Smooth muscle cell of the brain vasculature (primary cell): Measurements from ENCODE around the gene TMX1.

Source experiments
- DNase-seq: peaks from one replicate; pipeline ENCODE4 v3.0.0-alpha.2; 2012; ENCODE audit warnings: low read depth, low spot score

TMX1 gene

DNA sequence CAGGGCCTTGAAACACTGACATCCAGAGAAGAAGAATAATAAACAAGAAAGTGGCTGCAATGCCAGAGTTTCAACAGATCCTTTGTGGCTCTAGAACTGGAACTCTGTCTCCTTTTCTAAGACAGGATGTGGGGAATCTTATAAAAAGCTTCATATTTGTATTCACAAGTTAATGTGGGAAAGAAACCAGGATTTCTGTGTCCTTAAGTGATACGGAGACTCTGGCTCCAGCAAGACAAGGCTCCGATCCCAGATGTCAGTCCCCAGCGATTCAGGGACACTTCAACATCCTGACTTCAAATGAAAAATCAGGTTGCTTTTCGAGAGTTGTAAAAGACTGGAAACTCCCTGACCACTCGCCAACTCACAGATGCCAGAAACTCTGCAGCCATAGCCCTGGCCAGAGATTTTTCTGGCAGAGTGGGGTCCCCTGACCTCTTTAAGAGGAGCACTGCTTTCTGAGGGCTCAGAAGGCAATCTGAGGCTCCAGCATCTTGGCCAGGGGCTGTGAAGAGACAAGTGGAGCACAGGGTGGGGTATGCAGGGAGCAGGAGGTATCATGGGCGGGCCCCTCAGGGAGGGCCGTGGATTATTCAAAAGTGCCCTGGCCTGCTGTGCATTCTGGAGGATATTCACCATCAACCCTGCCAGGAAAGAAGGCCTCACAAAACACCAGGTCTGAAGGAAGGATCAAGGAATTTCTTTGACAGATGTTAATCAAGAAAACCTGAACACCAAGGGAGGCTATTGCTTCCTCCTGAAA lies 53.3 kb downstream of the TMX1 start:
- no peak for DNase-seq

DNA sequence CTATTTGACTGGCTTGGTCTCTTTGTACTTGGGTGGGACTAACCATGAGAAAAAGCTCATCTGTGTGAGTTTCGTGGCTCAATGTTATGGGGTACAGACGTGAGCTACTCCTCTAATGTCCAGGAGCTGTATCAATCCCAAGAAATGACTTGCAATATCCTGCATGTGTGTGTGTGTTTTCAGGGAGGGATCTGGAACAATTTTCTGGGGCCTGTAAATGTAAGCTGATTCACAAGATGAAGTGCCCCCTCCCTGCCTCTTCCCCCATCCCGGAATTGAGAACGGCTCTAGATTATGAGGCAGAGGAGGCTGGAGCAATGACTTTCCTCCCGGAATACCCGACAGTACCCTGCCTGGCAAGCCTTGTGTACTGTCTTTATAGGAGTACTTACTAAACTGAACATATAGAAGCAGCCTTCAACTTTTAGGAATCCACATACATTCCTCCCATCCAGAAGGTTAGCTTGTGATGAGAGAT lies 53.9 kb downstream of the TMX1 start:
- DNase-seq = no peak

DNA sequence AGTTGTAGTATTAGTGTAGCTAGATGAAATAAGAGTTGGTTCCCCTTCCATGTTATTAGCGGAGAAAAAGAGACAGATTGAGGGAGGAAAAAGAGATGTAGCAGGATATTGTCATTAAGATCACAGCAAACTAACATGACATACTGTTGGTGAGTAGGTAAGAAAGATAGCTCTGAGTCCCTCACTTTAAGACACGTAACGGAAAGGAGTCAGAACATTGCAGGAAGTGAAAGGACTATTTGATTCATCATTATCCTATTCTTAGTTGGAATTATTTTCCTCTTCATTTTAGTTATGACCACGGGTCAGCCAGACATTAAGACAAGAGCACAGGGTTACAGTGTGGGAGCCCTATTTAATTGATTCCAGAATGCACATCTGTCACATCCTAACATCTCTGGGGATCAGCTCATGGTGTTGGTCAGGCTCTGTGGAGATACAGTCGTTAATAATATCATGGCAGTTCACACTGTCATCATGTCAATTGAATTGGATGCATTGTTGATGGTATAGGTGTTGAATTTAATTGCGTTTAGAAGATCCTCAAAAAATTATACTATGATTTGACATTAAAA lies 55.0 kb downstream of the TMX1 start:
- no peak for DNase-seq

DNA sequence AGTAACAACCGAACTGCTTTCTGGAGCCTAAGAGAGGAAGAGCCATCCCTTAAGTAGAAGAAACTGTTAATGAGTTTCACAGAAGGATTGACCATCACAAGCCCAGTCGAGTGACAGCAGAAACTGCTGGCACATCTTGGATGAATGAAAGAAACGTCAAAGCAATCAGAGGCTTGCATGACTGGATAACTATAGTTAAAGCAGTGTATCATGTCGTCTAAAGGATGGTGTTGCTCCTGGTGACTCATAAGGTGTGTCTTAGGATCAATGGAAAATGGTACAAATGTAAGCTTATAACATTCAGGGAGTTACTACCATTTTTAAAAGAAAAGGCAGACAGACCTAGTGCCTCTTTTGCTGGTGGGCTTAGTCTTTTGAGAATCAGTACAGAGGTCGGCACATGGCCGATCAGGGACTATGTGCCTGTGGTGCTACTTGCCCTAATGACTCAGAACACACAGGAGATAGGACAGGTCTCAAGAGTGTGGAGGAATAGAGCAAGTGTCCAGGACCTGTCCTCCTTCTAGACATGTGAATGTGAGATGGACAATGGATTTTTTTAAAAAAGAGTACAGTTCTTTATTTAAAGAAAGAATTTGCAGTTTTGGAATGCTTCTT lies 55.7 kb downstream of the TMX1 start:
- DNase-seq = no peak

DNA sequence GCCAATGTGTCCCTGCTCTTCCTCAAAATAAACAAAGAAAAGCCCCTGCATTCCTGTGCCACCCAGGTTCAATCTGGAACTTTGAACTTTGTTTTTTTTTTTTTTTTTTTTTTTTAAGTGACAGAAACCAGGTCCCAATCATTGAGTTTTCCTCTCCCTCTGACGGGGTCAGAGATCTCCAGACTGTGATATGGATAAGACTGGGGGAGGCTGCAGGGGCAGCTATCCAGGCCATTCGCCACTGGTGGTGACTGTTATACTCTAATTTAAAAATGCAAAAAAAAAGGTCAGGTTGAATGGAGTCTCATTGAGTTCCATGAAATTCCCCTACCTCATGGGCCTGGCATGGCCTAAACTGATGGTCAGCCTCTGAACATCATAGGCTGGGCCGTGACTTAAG lies 57.0 kb downstream of the TMX1 start:
- no peak for DNase-seq

DNA sequence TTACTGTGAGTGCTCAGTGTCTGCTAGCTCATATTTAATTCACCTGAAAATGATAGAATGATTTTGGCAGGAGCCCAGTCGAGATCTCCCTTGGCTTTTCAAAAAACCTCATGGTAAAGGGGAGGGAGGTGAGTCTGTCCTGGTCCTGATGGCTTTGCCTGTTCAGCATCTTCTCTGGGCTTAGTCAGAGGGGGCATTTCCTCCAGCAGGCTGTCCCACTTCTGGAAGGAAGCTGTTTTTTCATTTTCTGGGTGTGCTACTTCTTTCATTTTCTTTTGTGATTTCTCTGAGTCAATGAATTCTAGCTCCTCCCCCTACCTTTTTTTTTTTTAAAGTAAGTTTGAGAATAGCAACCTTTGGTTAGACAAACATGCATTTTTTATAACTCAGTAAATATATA lies 58.8 kb downstream of the TMX1 start:
- DNase-seq = no peak

DNA sequence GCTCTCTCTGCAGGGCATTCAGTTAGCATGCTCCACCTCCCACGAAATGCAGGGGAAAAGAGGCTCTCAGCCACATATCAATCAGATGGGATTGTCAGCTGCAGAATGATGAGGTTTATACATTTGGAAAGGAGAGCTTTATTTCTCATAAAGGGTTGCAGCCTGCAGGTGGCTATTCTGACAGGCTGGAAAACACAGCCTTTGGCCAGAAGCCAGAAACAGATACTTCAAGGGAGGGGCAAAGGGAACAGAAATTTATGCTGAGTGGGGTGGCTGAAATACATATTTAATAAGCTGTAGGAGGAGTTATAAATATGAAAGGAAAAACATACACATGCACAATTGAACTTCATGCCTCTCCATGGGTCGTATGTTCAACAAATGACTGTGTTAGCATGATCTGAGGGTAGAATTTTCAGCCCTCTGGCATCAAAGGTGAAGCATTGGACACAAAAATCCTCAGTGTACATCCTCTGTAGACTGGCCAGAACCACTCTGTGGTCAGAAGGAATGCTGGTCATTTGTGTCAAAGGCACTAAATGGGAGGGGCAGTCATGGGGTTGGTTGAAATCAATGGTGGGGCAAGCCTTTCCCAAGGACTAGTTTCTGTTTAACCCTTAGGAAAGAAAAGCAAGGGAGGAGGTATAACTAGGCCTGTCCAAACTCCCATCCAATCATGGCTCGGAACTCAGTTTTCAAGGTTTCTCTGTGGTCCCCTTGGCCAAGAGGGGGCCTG lies 62.4 kb downstream of the TMX1 start:
- no peak for DNase-seq

DNA sequence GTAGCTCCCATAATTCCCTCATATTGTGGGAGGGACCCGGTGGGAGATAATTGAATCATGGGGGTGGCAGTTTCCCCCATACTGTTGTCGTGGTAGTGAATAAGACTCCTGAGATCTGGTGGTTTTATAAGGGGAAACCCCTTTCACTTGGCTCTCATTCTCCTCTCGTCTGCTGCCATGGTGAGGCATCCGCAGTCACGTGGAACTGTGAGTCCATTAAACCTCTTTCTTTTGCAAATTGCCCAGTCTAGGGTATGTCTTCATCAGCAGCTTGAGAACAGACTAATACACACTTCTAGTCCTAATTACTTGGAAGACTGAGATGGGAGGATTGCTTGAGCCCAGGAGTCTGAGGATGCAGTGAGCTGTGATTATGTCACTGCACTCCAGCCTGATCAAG lies 64.4 kb downstream of the TMX1 start:
- DNase-seq = no peak

DNA sequence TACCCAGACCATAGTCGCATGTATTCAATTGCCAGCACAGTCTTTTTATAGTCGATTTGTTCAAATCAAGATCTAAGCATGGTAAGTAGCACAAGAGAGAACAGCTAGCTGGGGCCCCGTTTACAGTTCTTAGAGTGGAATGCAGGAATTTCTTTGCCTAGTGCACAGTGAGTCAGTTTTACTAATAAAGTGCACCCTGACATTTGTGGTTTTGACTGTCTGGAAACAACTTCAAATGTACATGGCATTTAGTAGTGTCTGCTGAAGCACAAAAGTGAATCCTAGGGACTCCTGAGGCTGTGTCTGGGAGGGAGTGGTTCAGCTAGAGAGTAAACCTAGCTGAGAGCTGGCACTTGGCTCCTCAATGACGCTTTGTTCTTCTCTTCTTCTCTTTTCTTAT lies 64.9 kb downstream of the TMX1 start:
- peak; percentile 72 for DNase-seq

DNA sequence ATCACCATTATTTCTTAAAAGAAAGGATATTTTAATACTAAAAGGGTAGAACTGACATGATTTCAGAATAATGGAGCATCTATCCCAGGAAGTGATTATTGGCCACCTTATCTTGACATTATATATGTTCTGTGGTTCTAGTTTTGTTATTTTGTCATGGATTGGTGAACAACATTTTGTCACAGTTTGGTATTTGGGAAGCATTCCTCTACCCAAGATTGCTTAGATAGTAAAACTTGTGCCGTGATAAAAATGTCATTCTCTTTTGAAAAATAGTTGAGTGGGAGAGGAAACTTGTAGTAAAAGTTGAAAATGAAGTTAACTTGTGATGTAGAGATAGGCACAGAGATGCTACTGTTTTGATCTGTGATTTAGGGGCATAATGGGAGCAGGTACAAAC lies 65.7 kb downstream of the TMX1 start:
- no peak for DNase-seq
